Esophagus squamous epithelium (tissue), 5 donors: ENCODE measurements around the gene IYD. TPM values are rescaled to one million over a fixed set of nuclear protein-coding genes. Genes with fewer than 3 reads are reported as not detected.

Experiments used
- DNase-seq: peaks from one replicate; lab custom pipeline; 2025; lab: John Stamatoyannopoulos, UW
- H3K27ac ChIP-seq, 4 donors: fragments of 200-600 bp; sonication (generic); one replicate each; pipeline ENCODE4 v1.5.1; 2016 to 2019; ENCODE audit warnings: mild to moderate bottlenecking in 1 of 4
- H3K27me3 ChIP-seq, 4 donors: fragments of 200-600 bp; sonication (generic); 1 replicate in 3 of 4; 2 replicates in 1 of 4; pipeline versions ENCODE4 v1.5.1 to v1.6.0; 2017 to 2021; ENCODE audit warnings: antibody characterized with exemption in 1 of 4
- H3K36me3 ChIP-seq, 3 donors: fragments of 200-600 bp; sonication (generic); one replicate each; pipeline ENCODE4 v1.5.1; 2016 to 2019
- H3K4me1 ChIP-seq, 3 donors: fragments of 200-600 bp; sonication (generic); one replicate each; pipeline ENCODE4 v1.5.1; 2017 to 2019
- H3K4me3 ChIP-seq, 4 donors: fragments of 200-600 bp; sonication (generic); 1 replicate in 3 of 4; 2 replicates in 1 of 4; pipeline ENCODE4 v1.5.1; 2016 to 2019; ENCODE audit warnings: mild to moderate bottlenecking in 2 of 4, moderate library complexity in 1 of 4
- H3K9me3 ChIP-seq, 3 donors: fragments of 200-600 bp; sonication (generic); one replicate each; pipeline ENCODE4 v1.5.1; 2016 to 2019
- CTCF ChIP-seq, 6 experiments: fragments of 450-650 bp in 4 of 6; fragments of 200-600 bp in 2 of 6; sonication (generic) in 2 of 6; IDR thresholded peaks; one replicate each; pipeline ENCODE4 v1.5.1; 2016 to 2019; ENCODE audit warnings: antibody characterized with exemption in 6 of 6, mild to moderate bottlenecking in 4 of 6, moderate library complexity in 4 of 6
- POLR2A ChIP-seq, 4 donors: fragments of 450-650 bp; IDR thresholded peaks; one replicate each; pipeline ENCODE4 v1.6.1; 2017; ENCODE audit warnings: antibody characterized with exemption in 4 of 4, mild to moderate bottlenecking in 4 of 4, moderate library complexity in 3 of 4
- WGBS, 2 donors: methylation state at CpG; one replicate each; pipeline ENCODE4 v1.1.5; 2018; 5-methylcytosine and 5-hydroxymethylcytosine counted together
- intact Hi-C: fragments of 100-400 bp; cut with DNase I; formaldehyde crosslinking; loops from one replicate; pipeline ENCODE4 v1.15.0; 2022
- total RNA-seq, 4 donors: library from RNA; depleted of rRNA; stranded (reverse); fragments of >200 nt; gene quantifications; one replicate each; pipeline ENCODE4 v1.1.0, GENCODE V29; 2016
- donor health status: DM: yes; HTN: yes; CAD: no.

Gene IYD
- total RNA-seq, 4 donors from 2014 or later = not detected

GRCh38 chr6:150336708-150337107 is 32.1 kb upstream of the IYD start:
- Histone ChIP-seq H3K4me1 (peaks cover 0 to 21% (median 9%) of the 10 kb centered on the region in 3 donors), H3K4me3 (no peak overlapping the region), H3K36me3 (no peaks in the 10 kb centered on the region), H3K9me3 (no peaks in the 10 kb centered on the region), H3K27me3 (no peaks in the 10 kb centered on the region), H3K27ac (peak overlapping the region in 1 of 4 donors; percentile 22)
- TF ChIP-seq CTCF (IDR thresholded peaks at IDR 0.05) (peak in 1 of 6 experiments; percentile 3), POLR2A (IDR thresholded peaks at IDR 0.05) (no peak)
- no peak for DNase-seq
- 71 to 85% methylated on average over 2 of the region's 2 CpGs for WGBS, 2 donors
- intact Hi-C loops = no loop called here

- Histone ChIP-seq H3K9me3 (no peaks in the 10 kb centered on the region), H3K36me3 (no peaks in the 10 kb centered on the region), H3K27me3 (no peaks in the 10 kb centered on the region), H3K4me3 (no peak overlapping the region), H3K27ac (no peak overlapping the region), H3K4me1 (peaks cover 0 to 12% (median 2%) of the 10 kb centered on the region in 3 donors)
- TF ChIP-seq POLR2A (IDR thresholded peaks at IDR 0.05) = no peak
- TF ChIP-seq CTCF (IDR thresholded peaks at IDR 0.05) = no peak
- intact Hi-C loops = no loop called here
- no peak for DNase-seq
- WGBS, 2 donors = 72 to 86% methylated on average over 2 of the region's 2 CpGs
These were observed 26.7 kb upstream of the IYD start for GRCh38 chr6:150342126-150342525.

GRCh38 chr6:150343434-150343833 is 25.4 kb upstream of the IYD start:
- DNase-seq = no peak
- intact Hi-C loops = no loop called here
- TF ChIP-seq POLR2A (IDR thresholded peaks at IDR 0.05) = no peak
- TF ChIP-seq CTCF (IDR thresholded peaks at IDR 0.05) = no peak

GRCh38 chr6:150345781-150346180 is 23.0 kb upstream of the IYD start:
- WGBS, 2 donors = 26 to 39% methylated on average over 3 of the region's 3 CpGs
- H3K36me3 ChIP-seq = no peaks in the 10 kb centered on the region
- intact Hi-C loops = no loop called here
- DNase-seq = no peak
- no peak overlapping the region for H3K27ac ChIP-seq
- no peaks in the 10 kb centered on the region for H3K9me3 ChIP-seq
- TF ChIP-seq POLR2A (IDR thresholded peaks at IDR 0.05) (no peak), CTCF (IDR thresholded peaks at IDR 0.05) (no peak)
- H3K4me3 ChIP-seq = no peak overlapping the region
- peaks cover 0 to 12% (median 2%) of the 10 kb centered on the region in 3 donors for H3K4me1 ChIP-seq
- no peaks in the 10 kb centered on the region for H3K27me3 ChIP-seq

More at GRCh38 chr6:150343434-150343833, 25.4 kb upstream of the IYD start:
- H3K4me1 ChIP-seq = peaks cover 0 to 12% (median 2%) of the 10 kb centered on the region in 3 donors
- H3K27me3 ChIP-seq = no peaks in the 10 kb centered on the region
- H3K27ac ChIP-seq = no peak overlapping the region
- no peak overlapping the region for H3K4me3 ChIP-seq
- no peaks in the 10 kb centered on the region for H3K36me3 ChIP-seq
- no peaks in the 10 kb centered on the region for H3K9me3 ChIP-seq

GRCh38 chr6:150346346-150346745 is 22.5 kb upstream of the IYD start:
- peaks cover 0 to 12% (median 2%) of the 10 kb centered on the region in 3 donors for H3K4me1 ChIP-seq
- no peaks in the 10 kb centered on the region for H3K9me3 ChIP-seq
- no peaks in the 10 kb centered on the region for H3K27me3 ChIP-seq
- intact Hi-C loops = no loop called here
- no peak for TF ChIP-seq CTCF (IDR thresholded peaks at IDR 0.05)
- no peak for TF ChIP-seq POLR2A (IDR thresholded peaks at IDR 0.05)
- H3K4me3 ChIP-seq = no peak overlapping the region
- H3K36me3 ChIP-seq = no peaks in the 10 kb centered on the region
- no peak overlapping the region for H3K27ac ChIP-seq
- 30 to 41% methylated on average over 2 of the region's 2 CpGs for WGBS, 2 donors
- no peak for DNase-seq
